Measurements from ENCODE around the gene RAD52.

RAD52 gene

DNA sequence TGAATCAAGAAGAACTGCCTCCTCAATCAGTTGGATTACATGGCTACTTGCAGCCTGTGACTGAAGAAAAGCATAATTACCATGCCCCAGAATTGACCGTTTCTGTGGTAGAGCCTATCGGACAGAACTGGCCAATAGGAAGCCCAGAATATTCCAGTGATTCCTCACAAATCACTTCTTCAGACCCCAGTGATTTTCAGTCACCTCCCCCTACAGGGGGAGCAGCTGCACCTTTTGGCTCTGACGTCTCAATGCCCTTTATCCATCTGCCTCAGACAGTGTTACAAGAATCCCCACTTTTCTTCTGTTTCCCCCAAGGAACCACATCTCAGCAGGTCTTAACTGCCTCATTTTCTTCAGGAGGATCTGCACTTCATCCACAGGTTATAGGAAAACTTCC lies 80.8 kb downstream of the RAD52 start:
- no peak for DNase-seq (ENCODE audit: low spot score)

DNA sequence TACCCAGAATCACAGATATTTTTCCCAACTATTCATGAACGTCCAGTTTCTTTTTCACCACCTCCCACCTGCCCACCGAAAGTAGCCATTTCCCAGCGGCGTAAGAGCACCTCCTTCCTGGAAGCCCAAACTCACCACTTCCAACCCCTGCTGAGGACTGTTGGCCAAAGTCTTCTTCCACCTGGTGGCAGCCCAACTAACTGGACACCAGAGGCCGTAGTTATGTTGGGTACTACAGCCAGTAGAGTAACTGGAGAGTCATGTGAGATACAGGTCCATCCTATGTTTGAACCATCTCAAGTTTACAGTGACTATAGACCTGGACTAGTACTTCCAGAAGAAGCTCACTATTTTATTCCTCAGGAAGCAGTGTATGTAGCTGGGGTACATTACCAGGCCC lies 81.6 kb downstream of the RAD52 start:
- no peak for DNase-seq (ENCODE audit: low spot score)

DNA sequence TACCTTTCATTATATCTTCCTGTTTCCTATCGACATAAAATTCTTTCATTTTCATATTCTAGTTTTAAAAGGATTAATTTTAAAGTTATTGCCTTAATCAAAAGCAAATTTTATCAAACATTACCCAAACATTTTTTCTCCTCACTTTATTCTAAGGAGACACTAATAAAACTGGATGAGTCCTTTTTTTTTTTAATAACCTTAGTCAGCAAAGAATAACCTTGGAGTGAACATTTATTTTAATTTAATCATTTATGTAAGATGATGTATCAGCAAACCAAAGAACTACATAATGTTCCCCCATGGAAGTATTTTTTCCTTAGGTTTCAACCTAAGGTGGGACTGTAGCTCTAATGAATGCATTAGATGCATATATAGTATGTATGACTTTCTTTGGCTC lies 83.9 kb downstream of the RAD52 start:
- no peak for DNase-seq (ENCODE audit: low spot score)

DNA sequence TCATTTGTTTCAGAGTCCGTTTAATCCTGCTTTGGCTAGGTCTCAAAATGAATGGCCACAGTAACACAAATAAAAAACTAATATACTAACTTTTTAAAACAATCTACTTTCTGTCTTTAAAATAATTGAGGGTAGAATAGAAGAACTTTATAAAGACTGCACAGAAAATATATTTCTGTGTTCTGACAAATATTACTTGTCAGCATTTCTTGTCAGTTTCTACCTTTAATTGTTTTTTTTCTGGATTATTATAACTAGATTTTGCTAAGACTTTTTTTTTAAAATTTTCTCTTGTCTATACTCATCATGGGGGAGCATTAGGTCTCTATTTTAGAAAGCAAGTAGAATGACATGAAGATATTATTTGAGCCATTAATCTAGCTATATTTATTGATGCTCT lies 86.2 kb downstream of the RAD52 start:
- no peak for DNase-seq (ENCODE audit: low spot score)

DNA sequence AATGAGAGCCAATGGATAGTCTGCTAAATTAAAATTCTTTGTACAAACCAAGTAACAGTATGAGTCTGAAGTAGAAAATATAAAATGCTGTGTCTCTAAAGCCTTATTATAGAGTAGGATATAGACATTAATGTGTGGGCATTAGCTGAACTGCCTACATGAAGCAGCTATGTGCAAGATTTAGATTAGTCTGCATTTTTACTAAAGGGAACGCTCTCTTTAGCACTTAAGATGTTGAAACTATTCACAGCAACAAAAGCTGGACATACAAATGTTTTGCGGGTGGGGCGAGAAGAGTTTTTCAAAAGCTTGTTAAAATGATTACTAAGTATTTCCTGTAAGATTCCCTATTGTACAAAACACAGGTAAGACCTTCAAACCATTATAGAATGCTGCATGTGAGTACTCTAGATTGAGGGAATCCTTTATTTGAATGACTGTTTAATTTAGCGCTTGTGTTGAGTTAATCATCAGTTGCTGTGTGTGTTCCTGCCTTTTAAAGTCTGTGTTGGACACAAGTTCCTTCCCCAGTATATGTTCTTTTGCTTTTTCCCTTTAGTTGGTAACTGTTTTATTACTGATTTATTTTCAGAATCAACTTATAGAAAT lies 87.1 kb downstream of the RAD52 start:
- DNase-seq (ENCODE audit: low spot score) = no peak
